HG02759 (cell line): ENCODE measurements around the gene PHF20.
A peak's percentile ranks its signal among the peaks of the same experiment; 100 is the strongest.
"Not testable (repeated sequence)": the region's sequence is repeated elsewhere in the genome, so short reads cannot be mapped to it uniquely, and the experiment has no call there.

ENCODE experiments used
- ATAC-seq: cut with Tn5 transposase; IDR thresholded peaks from one replicate; pipeline ENCODE4 v1.9.1; 2021; ENCODE audit warnings: mild to moderate bottlenecking, moderate library complexity; ENCODE audit not compliant: unreplicated experiment

The PHF20 gene

DNA sequence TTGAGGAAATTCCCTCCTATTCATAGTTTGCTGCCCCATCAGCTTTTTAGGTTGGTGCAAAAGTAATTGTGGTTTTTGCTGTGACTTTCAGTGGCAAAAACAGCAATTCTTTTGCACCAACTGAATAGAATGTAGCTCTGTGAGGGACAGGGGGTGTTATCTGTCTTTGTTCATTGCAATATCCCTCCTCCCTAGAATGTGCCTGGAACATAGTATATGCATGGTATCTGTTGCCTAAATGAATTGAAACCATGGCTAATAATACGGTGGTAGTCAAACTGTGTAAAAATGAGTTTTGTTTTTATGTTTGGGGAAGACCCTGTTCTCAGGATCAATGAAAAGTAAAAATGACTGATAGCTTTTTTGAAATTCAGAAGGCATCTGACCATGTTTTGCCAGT, 137.4 kb downstream of the PHF20 start:
- ATAC-seq, result no peak

DNA sequence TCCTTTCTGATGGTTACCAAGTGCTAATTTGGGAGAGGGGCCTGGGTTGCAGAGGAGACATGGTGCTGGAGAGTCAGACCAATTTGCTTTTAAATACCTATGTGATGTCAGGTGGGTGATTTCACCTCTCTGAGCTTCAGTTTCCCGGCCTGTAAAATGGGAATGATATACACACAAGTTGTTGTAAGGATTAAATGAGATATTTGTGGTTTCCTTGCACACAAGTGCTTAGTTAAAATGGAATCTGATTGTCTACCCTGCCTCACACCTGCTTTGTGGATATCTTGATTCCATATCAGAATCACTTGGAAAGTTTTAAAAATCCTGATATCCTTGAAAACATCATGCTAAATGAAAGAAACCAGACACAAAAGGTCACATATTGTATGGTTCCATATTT, 138.0 kb downstream of the PHF20 start:
- no peak for ATAC-seq

DNA sequence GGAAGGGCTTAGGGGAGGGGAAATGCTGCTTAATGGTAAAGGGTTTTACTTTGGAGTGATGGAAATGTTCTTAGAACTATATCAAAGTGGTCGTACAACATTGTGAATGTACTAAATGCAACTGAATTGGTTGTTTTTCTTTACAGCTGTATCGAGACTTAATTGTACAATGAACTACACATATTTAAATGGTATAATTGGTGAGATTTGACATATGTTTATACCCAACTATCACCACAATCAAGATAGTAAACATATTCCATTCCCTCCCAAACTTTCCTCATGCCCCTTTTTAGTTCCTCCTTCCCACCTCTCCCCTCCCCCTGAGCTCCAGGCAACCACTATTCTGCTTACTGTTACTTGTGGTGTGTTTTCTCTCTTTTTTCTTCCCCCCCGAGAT, 138.4 kb downstream of the PHF20 start:
- no peak for ATAC-seq

DNA sequence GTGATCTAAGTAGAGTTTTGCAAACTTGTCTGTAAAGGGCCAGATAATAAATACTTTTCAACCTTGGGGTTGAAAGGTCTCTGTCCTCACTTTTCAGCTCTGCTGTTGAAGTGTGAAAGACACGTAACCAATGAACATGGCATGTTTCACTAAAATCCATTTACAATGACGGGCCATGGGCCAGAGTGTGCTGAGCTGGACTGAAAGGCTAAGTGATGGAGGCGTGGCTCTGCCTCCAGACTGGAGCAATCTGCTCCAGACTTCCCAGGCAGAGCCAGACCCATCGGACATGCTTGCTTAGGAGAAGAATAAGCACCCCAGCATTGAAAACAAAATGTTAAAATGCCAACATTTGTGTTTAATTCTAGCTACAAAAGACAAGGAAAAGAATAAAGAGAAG, 141.1 kb downstream of the PHF20 start:
- no peak for ATAC-seq

DNA sequence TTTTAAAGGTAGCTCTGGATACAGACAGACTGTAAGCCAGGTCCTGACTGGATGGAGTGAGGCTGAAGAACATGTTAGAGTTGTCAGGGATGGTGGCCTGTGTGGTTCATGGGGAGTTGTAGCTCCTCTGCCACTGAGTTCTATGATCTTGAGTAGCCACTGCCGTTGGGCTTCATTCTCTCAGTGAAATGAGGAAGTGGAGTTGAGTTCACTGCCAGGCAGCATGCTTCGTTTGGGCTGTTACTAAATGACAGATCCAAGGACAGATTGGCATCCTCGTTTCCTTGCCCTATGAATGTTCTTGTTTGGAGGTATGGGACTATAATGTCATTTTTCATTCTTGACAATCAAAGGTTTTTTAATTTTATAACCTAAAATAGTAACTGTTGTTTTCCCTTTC, 145.3 kb downstream of the PHF20 start:
- ATAC-seq, result no peak

DNA sequence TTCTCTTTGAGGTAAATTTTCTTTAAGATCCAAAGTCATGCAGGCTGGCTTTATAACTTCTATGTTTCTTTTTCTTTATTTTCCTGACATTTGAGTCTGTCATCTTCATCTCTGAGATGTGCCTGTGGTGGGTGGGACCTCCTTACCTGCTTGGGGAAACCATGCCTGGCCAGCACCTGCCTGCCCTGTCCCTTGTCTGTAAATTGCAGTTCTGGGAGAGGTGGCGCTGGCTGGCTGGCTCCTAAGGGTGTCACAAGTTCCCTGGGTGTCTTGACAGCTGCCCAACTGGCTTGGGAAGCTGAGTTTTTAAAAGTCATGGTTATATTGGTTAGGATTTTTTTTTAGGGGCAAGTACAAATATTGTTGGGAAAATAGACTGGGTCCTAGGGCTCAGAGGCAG, 146.2 kb downstream of the PHF20 start:
- no peak for ATAC-seq

DNA sequence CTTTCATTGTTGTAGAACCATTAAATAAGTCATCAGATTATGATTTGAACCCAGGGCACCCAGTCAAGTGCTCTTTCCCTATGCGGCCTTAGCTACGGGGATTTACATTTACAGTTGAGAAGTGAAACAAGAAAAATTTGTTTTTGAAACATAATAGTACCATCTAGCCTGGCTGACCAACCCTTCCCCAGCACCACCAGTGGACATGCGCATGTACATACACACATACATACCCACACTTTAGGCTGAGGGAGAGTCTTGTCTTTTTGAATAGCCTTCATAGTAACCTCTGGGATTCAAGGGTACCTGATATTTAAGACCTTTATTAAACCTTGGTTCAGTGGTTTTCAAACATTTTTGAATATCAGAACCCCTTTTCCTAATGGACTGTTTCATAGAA, 148.7 kb downstream of the PHF20 start:
- no peak for ATAC-seq

DNA sequence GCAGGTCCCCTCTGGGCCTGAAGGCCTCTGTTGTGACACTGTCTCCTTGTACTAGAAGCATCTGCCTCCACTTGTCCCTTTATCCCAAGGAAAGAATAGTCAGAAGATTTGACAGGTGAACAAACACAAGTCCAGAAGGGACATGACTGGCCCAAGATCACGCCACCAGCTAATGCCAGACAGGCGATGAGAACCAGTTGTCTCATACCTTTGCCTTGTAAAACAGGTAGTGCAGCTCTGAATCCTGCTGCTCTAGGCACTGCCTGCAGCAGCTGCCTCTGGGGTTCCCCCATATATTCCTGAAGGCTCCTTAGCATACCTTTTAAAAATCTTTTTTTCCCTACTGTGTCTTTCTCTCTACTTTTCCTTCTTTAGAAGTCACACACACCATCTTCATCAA, 157.5 kb downstream of the PHF20 start:
- no peak for ATAC-seq

DNA sequence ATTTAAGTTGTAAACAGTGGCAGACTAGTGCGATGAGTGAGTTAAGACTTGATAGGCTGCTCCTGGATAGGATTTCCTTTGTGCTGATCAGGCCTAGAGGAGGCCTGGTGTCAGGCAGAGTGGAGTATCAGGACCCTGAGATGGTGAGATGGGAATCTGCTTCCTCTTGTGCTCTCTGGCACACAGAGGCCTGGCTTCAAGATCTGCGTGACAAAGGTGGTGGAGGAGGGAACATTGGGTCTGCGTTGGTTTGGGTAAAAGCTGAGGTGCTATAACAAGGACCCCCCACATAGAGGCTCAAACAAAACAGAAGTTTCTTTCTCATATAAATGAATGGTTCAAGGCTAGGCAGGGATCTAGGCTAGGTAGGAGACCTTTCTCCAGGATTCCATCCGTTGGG, 162.2 kb downstream of the PHF20 start:
- no peak for ATAC-seq

DNA sequence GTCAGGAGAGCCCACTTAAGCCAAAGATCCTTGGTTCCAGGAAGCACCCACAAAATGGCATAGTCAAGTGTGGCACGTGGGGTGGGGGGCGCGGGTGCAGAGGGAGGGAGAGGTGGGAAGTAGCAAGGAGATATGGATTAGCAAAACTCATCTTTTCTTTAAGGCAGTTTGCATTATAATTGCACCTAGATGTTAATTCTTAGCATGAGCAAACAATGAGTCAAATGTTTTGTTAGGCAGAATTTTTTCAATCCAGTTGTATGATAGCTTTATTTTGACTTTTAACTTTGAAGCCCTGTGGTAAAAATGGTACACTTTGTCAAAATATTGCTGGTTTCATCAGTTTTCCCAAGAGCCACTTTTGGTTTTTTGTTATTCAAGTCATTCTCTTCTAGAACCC, 167.4 kb downstream of the PHF20 start:
- ATAC-seq, result no peak

DNA sequence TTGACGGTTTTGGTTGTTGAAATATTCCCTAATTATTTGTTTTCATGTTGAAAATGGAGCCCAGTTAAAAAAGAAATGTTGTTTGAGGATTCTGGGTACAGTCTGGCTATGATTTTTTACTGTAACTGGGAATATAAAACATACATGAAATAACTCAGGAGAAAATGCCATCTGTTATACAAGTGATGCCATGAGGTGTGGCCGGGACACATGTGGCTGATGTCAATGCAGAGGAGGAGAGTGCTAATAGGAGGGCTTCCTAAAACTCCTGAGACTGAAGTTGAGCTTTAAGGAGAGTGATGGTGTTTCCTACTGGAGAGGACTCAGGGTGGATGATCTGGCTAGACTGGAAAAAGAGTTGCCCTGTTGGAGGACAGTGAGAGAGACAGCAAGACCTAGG, 169.8 kb downstream of the PHF20 start:
- ATAC-seq, result no peak

DNA sequence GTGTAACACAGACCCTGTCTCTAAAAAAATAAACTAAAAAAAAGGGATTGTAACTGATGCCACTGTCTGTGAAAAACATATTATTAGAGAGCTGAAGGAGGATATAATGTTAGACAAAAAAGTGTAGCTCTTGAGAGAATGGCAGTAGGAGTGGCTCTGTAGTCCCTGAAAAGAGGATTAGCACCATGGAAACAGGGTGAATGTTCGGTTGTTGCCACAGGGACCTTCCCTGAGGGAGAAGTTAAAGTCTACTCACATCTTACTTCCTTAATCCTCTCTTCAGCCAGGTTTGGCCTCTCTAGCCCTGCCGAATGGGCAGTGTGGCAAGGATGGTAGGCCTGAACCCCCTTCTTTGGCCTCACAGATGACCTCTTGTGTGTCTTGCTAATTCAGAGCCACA, 170.4 kb downstream of the PHF20 start:
- no peak for ATAC-seq

DNA sequence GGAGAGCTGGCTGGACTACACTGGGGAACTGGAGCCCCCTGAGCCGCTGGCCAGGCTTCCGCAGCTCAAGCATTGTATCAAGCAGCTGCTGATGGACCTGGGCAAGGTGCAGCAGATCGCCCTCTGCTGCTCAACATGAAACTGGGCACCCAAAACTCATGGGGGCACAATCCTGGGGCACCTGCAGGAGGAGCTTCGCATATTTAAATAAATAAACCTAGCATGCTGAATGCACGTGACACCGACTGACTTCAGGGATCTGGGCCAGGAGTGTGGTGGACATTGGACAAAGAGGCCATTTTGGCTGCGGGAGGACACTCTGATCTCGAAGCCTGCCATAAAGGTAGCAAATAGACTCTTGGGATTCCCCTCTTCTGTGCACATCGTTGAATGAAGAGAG, 175.7 kb downstream of the PHF20 start:
- ATAC-seq, result no peak

DNA sequence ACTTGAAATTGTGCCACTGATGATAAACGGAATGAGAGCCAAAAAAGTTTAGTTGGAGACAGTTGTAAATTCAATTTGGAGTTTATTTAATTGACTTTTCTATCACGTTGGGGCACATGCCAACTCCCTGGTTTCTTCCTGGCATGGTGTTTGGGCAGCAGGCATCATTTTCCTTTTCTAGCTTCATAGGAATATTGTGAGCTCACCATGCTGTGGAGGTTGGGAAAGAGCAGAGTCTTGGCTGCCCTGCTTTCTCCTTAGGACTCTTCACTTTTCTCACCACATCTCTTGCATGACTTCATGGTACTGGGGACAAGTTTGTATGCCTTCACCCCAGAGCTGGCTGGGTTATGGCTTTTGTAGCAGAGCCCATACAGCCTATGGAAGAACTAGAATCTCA, 176.1 kb downstream of the PHF20 start:
- ATAC-seq, result no peak

DNA sequence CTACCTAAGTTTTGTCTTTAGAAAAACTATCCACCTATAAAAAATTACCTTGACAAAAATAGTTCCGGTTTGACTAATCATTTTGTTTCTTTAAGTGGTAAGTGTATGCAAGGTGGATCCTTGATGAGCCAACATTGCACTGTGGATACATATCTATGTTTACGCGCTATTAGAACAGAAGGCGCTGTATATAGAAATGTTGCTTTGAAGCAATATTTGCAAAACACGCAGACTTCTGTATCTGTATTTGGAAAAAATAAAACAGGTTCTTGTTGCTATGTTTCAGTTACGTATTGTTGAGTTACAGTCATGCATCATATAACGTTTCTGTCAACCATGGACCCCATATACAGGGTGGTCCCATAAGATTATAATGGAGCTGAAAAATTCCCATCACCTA, 178.3 kb downstream of the PHF20 start:
- no peak for ATAC-seq

DNA sequence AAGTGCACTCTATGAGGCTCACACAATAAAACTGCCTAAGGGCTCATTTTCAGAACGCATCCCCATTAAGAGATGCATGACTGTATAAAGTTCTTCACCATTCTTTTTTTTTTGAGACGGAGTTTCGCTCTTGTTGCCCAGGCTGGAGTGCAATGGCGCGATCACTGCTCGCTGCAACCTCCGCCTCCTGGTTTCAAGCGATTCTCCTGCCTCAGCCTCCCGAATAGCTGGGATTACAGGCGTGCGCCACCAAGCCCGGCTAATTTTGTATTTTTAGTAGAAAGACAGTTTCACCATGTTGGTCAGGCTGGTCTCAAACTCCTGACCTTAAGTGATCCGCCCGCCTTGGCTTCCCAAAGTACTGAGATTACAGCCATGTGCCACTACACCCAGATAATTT, 180.3 kb downstream of the PHF20 start:
- not testable (repeated sequence) for ATAC-seq

DNA sequence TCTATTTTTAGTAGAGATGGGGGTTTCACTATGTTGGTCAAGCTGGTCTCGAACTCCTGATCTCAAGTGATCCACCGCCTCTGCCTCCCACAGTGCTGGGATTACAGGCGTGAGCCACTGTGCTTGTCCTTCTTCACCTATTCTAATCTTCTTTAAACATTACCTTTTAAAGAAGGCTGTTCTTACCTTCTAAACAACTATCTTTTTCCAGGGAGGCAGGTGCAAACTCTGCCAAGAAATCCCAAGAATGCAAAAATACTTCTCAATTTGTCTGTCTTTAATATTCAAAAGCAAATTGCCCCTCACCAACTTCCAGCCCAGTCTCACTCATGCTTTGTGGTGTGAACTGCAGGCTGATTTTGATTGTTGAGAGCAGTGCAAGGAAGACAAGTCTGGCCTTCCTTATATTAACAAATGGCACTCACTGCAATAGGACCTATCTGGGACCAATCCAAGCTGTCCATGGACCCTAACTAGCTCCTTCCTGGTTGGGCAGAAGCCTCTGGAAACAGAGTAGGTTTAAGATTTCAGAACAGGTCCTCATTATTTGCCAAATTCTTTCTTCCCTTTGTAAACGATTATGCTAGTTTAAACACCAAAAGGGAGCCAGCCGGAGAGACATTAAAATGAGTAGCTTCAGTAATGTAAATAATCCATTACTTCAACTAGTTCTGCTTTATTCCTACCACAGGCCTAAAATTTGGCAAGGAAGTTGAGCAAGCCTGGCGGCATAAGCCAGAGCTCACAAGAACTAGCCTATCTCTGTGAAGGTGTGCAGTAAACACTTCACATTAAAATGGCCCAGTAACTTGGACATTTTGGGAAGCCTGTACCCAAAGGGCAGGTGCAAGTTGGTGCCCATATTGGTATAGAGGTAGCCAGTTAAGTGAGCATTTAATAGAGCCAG, 180.9 kb downstream of the PHF20 start:
- ATAC-seq, result no peak

DNA sequence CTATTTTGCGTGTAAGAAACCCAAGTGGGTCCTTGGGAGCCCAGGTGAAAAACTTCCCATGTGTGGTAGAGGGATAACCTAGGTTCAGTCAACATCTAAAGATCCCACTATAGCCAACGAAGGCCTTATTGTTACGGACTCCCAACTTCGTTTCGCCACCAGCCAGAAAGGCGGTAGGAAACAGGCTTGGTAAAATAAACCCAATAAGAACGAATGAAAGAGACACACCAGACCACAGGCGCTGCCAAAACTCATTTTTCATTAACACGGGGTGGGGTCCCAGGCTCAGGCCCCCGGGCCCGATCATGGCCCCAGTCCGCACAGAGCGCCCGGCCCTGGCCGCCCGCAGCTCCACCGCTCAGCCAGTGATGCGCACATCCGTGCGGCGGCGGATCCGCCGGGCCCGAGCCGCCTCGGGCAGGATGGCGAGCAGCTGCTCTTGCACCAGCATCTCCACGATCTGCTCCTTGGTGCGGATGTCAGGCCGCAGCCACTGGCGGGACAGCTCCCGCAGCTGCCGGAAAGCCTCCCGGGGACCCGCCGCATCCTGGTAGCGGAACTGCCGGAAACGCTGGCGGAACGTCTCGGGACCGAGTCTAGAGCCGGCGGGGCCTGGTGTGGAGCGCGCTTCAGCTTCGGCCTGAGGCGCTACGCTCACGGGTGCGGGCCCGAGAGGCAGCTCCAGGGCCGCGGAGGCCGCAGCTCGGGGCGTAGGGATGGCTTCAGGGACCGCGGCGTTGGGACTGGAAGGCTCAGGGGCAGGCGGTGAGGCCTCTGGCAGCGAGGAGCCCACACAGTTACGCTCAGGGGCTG, 181.8 kb downstream of the PHF20 start:
- peak; percentile 21 for ATAC-seq

DNA sequence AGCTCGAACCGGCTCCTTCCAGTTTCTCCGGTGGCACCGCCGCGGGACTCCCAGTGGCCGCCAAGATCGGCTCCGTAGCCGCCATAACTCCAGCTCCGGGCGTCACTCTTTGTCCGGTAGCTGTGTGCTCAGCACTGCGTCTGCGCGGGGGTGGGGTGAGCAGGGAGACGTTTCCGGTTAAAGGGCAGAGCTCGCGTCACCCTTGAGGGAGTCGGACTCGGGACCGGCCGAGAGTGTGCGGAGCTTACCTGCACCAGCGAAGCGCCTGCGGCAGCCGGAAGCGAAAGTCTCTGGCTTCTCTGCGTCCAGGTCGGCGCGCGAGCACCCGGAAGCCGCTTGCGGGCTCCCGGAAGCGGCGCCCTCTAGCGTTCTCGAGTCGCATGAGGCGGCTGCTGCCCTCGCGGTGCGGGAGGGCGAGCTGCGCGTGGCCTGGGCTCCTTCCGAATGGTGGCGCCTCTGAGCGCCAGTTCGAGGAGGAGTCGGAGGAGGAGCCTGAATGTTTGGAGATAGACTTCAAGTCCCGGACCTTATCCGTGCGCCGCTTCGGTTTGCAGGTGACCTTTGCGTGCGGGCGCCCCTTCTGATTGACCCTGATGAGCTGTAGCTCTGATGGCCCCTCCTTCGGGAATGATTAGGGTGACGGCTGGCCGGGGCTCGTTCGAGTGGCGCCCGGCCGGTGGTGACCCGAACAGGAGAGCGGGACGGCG, 182.5 kb downstream of the PHF20 start, which contains the start of gene SCAND1:
SCAND1 (minus strand) TSS at position 303 of the 707 bp plus-strand sequence; CDS start at position 85, 218 bp downstream.
- peak; percentile 93 for ATAC-seq

DNA sequence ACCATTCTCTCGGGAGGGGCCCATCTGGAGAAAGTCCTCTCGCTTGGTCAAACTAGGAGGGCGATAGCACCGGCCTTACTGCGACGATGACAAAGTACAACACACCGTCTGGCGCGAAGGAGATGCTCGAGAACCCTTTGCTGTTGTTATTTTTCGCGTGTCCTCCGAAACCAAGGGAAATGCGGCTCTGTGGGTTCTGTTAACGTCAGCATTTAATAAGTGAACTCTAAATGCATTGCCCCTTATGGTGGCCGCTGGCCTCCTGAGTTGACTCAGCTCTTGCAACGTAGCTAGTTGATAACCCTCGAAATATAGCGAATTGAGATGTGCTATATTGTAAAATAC, 183.1 kb downstream of the PHF20 start:
- no peak for ATAC-seq

DNA sequence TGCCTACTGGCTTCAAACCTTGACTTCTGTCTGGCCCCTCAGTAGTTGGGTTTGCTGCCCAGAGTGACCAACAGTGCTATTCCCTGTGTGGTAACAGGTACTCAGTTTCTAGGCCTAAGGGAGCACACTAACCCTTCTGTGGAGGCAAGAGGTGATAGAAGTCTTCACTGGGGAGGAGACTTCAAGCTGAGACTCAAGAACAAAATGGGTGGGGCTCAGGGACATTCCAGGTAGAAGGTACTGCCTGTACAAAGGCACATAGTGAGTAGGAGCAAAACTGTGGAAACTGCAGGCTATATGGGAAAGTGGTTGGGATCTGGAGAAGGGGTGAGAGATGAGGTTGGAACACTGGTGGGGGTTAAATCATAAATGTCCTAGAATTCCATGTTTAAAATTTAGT, 184.8 kb downstream of the PHF20 start:
- no peak for ATAC-seq
